GM12891 (cell line): ENCODE results near the gene CASP6.

Experiments used
- POLR2A ChIP-seq: IDR thresholded peaks from 2 replicates; pipeline ENCODE4 v1.6.1; 2011; ENCODE audit warnings: low read depth, low read length, control low read depth
- POLR2AphosphoS5 ChIP-seq: IDR thresholded peaks from 2 replicates; pipeline ENCODE4 v1.6.1; 2011; ENCODE audit warnings: low read depth, low read length, control low read depth
- POU2F2 ChIP-seq: IDR thresholded peaks from 2 replicates; pipeline ENCODE4 v1.6.1; 2011; ENCODE audit warnings: low read depth, mild to moderate bottlenecking, control low read depth, low read length, moderate library complexity
- SPI1 ChIP-seq: IDR thresholded peaks from 2 replicates; pipeline ENCODE4 v1.6.1; 2011; ENCODE audit warnings: low read depth, low read length, control low read depth
- TAF1 ChIP-seq: IDR thresholded peaks from 2 replicates; pipeline ENCODE4 v1.6.1; 2011; ENCODE audit warnings: low read depth, low read length, control low read depth

- TF ChIP-seq POLR2A (no peak), POU2F2 (no peak), POLR2AphosphoS5 (no peak), SPI1 (no peak), TAF1 (no peak)
Observed at GRCh38 chr4:109733728-109734127, 30.5 kb upstream of the CASP6 start.
